ENCODE measurements around the gene MBD5.

MBD5 gene

GRCh38 chr2:148338541-148338940 is 317.6 kb downstream of the MBD5 start:
- DNase-seq = no peak

DNA sequence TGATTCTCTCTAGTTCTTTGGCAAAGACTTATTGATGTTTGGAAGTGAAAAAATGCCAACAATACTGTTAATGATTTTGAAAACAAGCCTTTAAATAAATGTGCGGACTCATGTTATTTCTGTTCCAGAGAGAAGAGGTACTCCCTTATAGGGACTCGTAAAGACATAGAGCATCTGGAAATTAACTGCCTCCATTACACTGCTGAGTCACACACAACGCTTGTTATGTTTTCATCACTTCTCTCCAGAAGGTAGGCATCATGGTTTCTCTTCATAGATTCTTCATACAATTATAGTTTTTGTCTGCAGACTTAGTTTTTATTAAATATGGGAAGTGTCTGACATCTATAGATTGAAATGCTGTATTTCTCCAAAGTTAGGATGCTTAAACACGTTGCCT is 321.2 kb downstream of the MBD5 start:
- DNase-seq = no peak

- no peak for DNase-seq
These were observed 329.3 kb downstream of the MBD5 start for GRCh38 chr2:148350199-148350598.

DNA sequence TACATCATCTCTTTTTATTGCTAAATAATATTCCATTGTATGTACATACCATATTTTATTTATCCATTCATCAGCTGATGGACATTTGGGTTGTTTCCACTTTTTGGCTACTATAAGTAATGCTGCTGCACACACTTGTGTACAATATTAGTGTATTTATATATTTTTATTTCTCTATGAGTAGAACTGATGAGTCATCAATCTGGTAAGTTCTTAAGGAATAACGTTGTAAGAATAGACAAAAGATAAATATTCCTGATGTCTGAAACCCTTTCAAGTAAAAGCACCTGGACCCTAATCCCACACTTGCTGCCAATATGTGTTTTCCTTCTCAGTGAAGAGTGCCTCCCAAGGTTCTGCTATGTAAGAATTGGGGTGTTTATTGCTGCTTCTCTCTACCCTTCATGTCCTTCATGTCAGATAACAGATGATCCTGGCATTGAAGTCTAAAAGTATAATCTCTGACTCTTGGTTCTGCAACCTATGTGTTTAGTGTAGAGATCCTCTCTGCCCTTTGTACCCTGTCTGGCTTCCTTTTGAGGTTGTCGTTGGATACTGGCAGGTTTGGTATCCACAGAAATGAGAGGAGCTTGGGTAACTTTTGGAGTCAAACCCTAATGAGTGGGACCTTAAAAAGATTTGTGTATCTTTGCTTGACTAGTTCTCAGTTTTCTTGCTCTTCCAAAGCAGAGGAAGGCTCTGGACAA is 330.7 kb downstream of the MBD5 start:
- no peak for DNase-seq

- no peak for DNase-seq
These were observed 337.5 kb downstream of the MBD5 start for GRCh38 chr2:148358375-148358774.

DNA sequence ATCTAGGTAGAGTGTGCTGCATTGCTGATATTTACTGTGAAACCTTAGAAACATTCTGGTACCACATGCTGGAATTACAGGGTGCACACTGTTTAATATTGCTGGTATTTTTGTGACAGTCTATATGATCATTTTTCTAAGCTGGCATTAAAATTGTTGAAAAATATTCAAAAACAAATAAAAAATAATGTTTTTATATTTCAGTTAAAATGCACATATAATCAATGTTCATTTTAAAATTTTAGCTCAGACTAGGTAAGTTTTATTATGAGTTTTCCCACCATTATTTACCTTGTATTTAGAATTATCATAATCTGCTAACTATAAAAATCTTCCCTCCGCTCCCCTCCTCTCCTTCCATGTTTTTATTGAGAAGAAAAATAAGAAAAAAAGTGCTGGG is 339.8 kb downstream of the MBD5 start:
- DNase-seq = no peak

DNA sequence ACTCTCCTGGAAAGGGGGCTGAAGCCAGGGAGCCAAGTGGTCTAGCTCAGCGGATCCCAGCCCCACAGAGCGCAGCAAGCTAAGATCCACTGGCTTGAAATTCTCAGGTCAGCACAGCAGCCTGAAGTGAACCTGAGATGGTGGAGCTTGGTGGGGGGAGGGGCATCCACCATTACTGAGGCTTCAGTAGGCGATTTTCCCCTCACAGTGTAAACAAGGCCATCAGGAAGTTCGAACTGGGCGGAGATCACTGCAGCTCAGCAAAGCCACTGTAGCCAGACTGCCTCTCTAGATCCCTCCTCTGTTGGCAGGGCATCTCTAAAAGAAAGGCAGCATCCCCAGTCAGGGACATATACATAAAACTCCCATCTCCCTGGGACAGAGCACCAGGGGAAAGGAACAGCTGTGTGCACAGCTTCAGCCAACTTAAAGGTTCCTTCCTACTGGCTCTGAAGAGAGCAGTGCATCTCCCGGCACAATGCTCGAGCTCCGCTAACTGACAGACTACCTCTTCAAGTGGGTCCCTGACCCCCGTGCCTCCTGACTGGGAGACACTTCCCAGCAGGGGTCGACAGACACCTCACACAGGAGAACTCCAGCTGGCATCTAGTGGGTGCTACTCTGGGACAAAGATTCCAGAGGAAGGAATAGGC is 341.4 kb downstream of the MBD5 start:
- no peak for DNase-seq

- no peak for DNase-seq
These were observed 354.3 kb downstream of the MBD5 start for GRCh38 chr2:148375214-148375613.

DNA sequence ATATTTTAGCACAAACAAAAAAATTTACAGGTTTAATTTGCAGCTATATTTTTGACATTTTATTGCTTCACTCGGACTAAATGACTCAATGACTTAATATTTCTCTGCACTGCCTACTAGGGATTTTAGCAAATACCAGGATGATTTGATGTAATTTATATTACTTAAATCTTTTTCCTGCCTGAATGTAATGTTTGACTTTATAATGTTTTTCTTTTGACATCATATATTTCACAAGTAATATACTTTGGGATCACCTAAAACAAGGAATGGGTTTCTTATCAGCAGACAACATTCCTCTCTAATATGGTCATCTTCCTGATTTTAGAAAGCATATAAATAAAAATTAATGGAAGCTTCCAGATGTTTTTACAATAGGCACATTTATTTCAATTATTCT is 370.4 kb downstream of the MBD5 start:
- DNase-seq = no peak

- no peak for DNase-seq
These were observed 381.9 kb downstream of the MBD5 start for GRCh38 chr2:148402786-148403185.

DNA sequence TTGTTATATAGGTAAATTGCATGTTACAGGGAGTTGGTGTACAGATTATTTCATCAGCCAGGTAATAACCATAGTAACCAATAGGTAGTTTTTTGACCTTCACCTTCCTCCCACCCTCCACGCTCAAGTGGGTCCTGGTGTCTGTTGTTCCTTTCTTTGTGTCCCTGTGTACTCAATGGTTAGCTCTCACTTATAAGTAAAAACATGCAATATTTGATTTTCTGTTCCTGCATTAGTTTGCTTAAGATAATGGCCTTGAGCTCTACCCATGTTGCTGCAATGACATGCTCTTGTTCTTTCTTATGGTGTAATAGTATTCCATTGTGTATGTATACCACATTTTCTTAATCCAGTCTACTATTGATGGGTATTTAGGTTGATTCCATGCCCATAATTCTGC is 390.0 kb downstream of the MBD5 start:
- no peak for DNase-seq

GRCh38 chr2:148416248-148416647 is 395.4 kb downstream of the MBD5 start:
- DNase-seq = no peak

- DNase-seq = no peak
These were observed 409.2 kb downstream of the MBD5 start for GRCh38 chr2:148430101-148430500.

DNA sequence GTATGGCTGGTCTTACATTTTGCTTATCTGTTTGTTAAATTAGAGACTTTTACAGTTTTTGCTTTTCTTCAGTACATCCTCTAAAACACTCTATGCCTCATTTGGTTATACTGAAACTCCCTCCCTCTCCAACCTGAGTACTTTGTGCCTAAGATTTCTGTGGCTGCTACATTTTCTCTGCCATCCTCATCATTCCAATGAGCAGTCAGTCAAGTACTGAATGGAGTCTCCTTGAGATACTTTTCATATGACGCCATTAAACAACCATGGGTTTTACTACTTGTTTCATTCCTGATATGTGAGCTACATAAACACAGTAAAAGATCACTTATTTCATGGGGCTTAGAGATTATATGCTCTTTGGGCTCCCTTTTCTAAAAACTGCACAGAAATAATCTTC is 427.0 kb downstream of the MBD5 start:
- no peak for DNase-seq

- DNase-seq = no peak
These were observed 429.6 kb downstream of the MBD5 start for GRCh38 chr2:148450531-148450930.

DNA sequence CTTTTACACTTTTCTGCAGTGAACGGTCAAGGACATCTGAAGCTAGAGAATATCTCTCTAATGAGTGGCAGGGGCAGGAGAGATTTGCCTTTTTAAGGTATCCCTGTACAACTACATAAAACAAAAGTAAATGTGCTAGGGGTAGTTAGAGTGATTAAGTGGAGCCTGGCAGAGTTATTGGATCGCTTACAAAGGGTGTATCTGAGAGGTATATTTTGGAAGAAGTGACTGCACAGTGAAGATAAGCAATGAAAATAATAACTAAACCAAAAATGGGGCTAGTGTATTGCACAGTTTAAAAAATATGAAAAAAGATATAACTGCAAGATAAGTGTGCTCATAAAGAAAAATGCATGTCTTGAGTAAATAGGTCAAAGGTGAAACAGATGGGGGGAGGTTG is 430.2 kb downstream of the MBD5 start:
- no peak for DNase-seq

DNA sequence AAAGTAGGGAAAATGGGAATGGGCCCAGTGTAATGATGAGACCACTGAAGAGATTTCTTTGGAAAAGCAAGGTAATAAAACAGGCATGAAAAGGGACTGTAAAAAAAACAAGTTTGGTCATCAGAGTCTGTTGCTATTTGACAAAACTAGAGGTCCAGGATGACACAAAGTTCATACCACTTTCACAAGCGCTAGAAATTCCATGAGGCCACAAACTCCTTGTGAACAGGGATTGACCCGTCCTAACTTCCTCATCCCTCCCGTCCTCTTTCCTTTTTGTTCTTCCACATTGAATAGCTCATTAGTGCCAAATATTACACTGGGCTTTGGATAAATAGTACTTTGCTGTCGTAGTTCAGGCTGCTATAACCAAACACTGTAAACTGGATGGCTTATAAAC is 434.9 kb downstream of the MBD5 start:
- no peak for DNase-seq

DNA sequence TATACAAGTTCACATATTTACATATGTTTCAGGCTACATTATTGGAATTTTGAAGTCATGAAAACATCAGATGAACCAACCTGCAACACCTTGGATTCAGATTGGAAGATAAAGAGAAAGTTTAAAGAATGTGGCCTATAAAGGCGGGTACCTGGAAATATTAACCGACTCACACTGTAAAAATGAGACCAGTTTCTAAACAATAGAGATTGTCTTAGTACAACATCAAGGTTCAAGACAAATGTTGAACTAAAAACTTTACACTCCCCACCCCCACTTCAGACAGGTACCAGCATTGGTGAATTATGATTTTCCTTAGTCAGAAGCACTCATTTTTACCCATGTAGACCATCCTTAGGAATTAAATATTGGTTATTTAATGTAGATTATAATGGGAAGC is 437.3 kb downstream of the MBD5 start:
- DNase-seq = no peak

DNA sequence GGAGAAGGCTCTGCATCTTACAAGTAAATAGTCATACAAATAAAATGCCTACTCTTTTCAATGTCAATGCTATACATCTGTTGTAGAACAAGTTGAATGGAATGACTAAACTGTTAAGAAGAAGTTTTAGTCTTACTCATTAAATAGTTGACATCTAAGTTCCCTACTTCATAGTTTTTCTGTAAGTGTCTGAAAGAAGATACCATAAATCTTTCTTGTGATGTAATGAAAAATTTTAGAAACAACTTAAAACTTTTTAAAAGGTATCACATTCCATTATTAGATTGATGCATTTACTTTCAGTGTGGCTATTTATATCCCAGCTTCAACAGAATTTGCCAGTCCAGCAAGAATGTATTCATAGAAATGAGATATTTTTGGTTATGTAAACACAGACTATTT is 438.5 kb downstream of the MBD5 start:
- no peak for DNase-seq

- no peak for DNase-seq
These were observed 441.0 kb downstream of the MBD5 start for GRCh38 chr2:148461876-148462275.

DNA sequence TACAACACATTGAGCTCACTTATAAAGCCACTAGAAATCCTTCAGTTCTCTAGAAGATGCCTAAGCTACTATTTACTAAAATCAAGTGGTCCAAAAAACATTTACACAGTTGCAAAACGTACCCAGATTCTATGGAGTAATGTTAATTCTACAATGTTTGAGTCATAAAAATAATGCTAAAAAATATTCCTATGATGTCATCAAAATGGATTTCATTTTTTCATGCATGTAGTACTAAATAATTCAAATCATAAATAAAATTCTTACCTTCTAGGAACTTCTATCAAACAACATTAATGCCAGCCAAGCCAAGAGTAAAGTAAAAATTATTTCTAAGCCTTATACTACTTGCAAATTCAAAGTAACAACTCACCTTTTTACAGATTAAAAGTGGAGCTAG is 454.7 kb downstream of the MBD5 start:
- no peak for DNase-seq

- DNase-seq = no peak
These were observed 458.5 kb downstream of the MBD5 start for GRCh38 chr2:148479398-148479797.

DNA sequence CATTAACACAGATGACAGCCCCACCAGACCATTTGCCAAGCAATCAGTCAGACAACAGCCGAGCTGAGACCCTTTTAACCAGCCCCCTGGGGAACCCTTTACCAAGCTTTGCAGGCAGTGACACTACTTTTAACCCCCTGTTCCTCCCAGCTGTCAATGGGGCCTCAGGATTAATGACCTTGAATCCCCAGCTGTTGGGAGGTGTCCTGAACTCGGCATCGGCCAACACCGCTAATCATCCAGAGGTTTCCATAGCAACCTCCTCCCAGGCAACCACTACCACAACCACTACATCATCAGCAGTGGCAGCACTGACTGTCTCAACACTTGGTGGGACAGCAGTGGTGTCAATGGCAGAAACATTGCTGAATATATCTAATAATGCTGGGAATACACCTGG is 462.8 kb downstream of the MBD5 start:
- DNase-seq = no peak

DNA sequence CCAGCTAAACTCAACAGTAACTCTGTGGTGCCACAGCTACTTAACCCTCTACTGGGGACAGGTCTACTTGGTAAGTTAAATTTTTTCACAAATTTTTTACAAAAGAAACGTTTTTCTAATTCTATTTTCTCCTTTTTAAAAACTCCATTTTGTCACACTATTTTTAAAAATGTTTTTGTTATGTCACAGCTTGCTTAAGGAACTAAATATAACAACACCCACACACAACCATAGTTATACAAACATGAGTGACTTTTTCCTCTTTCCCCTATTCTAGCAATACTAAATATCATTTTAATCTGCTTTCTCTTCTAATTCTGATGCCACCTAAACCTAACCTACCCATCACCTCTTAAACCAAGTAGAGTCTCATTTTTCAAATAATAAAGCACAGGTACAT is 463.2 kb downstream of the MBD5 start:
- DNase-seq = no peak

DNA sequence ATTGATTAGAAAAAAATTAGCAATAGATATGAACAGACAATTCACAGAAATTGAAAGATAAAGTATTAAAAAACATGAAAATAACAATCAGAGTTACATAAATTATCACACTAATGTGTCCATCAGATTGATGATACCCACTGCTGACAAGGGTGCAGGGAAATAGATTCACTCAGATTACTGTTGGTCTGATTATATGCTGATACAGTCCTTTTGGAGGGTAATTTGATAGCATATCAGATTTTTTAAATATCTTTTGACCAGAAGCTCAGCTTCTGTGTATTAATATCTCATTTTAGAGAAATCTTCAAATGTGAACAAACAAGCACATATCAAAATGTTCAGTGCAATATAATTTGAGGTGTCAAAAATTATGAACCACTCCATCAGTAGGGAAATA is 465.8 kb downstream of the MBD5 start:
- no peak for DNase-seq

All from stimulated activated CD4-positive, alpha-beta T cell treated with anti-CD3 and anti-CD28 coated beads, Interleukin-4, amount 100 ng/mL, for 4 hours (primary cell).